Measurements from ENCODE around the gene ZDHHC24.

GRCh38 chr11:66471142-66471541 is 74.7 kb downstream of the ZDHHC24 start:
- TF ChIP-seq MAX (IDR thresholded peaks at IDR 0.05) = no peak
- no peak for TF ChIP-seq CTCF (IDR thresholded peaks at IDR 0.05 in 2 of 3, conservative IDR thresholded peaks at IDR 0.05 in 1 of 3; ENCODE audit: borderline replicate concordance in 1 of 3, insufficient read depth in 1 of 3, low read depth in 2 of 3, low read length in 2 of 3)
- TF ChIP-seq POLR2A (IDR thresholded peaks at IDR 0.05; ENCODE audit: borderline replicate concordance, extremely low read depth, insufficient read depth, insufficient read length) = no peak
- TF ChIP-seq REST (IDR thresholded peaks at IDR 0.05; ENCODE audit: low read depth) = no peak
- no peak for TF ChIP-seq ZNF274 (IDR thresholded peaks at IDR 0.05; ENCODE audit: low read depth, low read length)

All from HCT116 (cell line).